ENCODE data around the gene TPSAB1.
"Not testable (repeated sequence)": the region's sequence is repeated elsewhere in the genome, so short reads cannot be mapped to it uniquely, and the experiment has no call there.

Gene TPSAB1

DNA sequence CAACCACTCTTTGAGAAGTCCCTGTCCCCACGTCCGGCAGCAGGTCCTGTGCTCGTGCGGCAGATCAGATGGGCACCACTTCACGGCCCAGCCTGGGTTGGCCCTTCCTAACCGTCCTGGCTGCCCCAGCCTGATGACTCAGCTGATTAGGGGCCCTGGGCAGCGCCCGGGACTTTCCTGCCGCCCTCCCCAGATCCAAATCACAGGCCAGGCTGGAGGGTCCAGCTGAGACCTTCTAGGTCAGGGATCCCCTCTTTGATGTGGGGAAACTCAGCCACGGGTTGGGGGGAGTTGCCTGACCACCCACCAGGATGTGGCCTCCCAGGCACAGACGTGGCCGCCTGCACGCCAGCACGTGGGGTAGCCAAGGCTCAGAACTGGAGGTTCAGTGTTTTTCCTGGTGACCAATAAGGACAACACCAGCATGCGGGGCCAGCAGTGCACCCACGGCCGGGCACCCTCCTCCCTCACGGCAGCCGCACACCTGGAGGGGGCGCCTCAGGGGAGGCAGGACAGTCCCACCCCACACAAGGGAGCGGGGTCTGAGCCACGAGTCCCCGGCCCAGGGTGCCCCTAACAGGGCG, 14.7 kb upstream of the TPSAB1 start:
- H3K36me3 Mint-ChIP-seq (ENCODE audit: low read depth); ATAC-seq; H3K4me1 Mint-ChIP-seq; DNase-seq; H3K9me3 Mint-ChIP-seq; H3K27ac Mint-ChIP-seq; H3K4me3 Mint-ChIP-seq; H3K27me3 Mint-ChIP-seq: not testable (repeated sequence)

DNA sequence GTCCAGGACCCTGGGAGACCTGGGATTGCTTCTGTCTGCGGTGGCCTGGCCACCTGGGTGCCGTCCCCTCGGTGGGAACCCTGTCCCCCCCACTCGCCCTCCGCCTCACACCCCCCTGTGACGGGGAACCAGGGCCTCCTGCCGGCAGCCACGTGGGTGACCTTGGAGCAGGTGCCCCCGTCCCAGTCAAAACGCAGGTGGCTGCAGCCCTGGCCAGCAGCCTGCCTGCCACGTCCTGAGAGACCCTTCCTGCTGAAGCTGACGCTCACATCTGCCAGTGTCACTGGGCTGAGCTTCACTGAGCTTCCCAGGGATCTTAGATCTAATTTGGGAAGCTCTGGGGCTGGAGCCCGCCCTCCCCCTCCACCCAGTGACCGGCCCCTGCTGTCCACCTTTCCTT, 13.8 kb upstream of the TPSAB1 start:
- not testable (repeated sequence) for H3K9me3 Mint-ChIP-seq; H3K27me3 Mint-ChIP-seq; DNase-seq; H3K4me1 Mint-ChIP-seq; ATAC-seq; H3K4me3 Mint-ChIP-seq; H3K36me3 Mint-ChIP-seq (ENCODE audit: low read depth); H3K27ac Mint-ChIP-seq

DNA sequence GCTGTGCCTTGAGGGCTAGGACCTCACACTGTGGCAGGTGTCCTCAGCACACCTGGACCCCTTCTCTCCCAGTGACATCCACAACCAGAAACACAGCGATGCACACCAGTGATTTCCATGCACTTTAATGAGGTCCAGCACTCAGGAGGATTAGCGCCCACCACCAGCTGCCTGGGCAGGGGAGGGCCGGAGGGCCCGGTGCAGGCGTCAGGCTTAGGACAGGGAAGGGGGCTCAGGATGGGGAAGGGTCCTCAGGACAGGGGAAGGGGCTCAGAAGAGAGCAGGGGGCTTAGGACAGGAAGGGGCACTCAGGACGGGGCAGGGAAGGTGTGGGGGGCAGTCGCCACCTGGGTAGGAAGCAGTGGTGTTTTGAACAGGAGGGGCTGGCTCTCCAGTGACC, 12.3 kb upstream of the TPSAB1 start:
- H3K4me1 Mint-ChIP-seq; ATAC-seq; H3K4me3 Mint-ChIP-seq; DNase-seq; H3K36me3 Mint-ChIP-seq (ENCODE audit: low read depth); H3K27ac Mint-ChIP-seq; H3K27me3 Mint-ChIP-seq; H3K9me3 Mint-ChIP-seq: not testable (repeated sequence)

DNA sequence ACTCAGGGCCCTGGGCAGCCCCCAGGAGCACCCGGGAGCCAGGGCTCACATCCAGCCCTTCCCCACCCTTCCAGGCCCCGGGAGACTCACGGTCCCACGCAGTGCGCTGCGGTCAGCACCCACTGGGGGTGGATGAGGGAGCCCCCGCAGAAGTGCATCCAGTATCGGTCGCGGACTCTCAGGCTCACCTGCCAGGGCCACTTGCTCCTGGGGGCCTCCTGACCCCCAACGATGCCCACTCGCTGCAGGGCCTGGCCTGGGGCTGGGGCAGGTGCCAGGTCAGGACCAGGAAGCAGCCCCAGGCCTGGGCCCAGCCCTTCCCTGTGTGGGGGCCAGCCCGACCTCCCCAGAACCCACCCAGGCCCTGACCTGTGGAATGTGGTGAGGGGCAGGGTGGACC, 11.0 kb upstream of the TPSAB1 start:
- ATAC-seq; H3K9me3 Mint-ChIP-seq; DNase-seq; H3K4me3 Mint-ChIP-seq; H3K27me3 Mint-ChIP-seq; H3K36me3 Mint-ChIP-seq (ENCODE audit: low read depth); H3K4me1 Mint-ChIP-seq; H3K27ac Mint-ChIP-seq: not testable (repeated sequence)

DNA sequence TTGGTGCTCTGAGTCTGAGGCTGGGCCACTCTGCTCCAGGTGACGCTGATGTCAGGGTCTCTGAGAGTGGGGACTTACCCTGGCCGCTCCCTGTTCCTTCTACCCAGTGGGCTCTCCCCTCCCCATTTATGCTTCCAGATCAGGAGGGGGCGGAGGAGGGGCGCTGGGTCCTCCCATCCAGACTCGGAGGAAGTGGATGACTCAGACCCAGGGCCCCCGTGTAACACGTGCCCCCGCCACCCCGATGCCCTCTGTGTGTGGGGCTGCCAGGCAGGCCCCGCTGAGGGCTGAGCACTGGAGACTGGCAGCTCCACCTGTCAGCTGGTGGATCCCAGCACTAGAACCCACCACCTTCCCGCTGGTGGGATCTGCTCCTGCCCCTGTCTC, 10.4 kb upstream of the TPSAB1 start, which contains the start of gene TPSB2:
Gene TPSB2 (minus strand): TSS at position 101 of the 387 bp plus-strand sequence. CDS start 233 bp downstream, outside the sequence.
- not testable (repeated sequence) for ATAC-seq

DNA sequence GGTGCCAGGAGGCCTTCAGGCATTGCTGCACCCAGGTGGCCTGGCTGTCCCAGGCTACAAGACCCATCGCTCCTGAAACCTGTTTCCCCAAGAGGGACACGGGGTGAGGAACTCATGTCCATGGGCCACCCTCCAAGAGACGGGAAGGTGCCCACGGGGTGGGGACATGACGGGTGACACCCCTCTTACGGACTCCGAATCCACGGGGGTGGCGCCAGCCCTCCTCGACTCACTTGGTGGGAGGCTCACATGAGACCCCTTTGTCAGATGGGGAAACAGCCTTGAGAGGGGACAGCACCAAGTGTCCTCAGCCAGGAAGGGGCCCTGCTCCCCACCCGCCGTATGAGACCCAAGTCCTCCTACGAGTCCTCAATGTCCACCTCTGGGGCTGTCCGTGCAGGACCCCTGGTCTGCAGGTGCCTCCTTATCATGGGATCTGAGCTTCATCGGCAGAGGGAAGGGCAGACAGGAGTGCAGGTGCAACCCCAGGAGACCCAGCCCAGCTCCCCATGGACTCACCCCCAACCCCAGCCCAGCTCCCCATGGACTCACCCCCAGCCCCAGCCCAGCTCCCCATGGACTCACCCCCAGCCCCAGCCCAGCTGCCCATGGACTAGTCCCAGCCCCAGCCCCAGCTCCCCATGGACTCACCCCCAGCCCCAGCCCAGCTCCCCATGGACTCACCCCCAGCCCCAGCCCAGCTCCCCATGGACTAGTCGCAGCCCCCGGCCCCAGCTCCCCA, 9.9 kb upstream of the TPSAB1 start:
- not testable (repeated sequence) for H3K36me3 Mint-ChIP-seq (ENCODE audit: low read depth); H3K9me3 Mint-ChIP-seq; H3K27me3 Mint-ChIP-seq; H3K4me3 Mint-ChIP-seq; H3K27ac Mint-ChIP-seq; DNase-seq; ATAC-seq; H3K4me1 Mint-ChIP-seq

More for the DNA sequence above, 10.4 kb upstream of the TPSAB1 start, which contains the start of gene TPSB2:
- not testable (repeated sequence) for H3K27me3 Mint-ChIP-seq; DNase-seq; H3K9me3 Mint-ChIP-seq; H3K4me1 Mint-ChIP-seq; H3K27ac Mint-ChIP-seq; H3K4me3 Mint-ChIP-seq; H3K36me3 Mint-ChIP-seq (ENCODE audit: low read depth)

DNA sequence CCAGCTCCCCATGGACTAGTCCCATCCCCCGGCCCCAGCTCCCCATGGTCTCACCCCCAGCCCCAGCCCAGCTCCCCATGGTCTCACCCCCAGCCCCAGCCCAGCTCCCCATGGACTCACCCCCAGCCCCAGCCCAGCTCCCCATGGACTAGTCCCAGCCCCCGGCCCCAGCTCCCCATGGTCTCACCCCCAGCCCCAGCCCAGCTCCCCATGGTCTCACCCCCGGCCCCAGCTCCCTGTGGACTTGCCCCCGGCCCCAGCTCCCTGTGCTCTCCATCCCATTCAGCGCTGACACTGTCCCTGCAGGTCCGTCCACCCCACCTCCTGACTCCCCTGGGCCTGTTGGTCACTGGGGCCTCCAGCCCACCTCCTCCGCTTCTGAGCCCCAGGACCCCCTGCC, 9.2 kb upstream of the TPSAB1 start:
- not testable (repeated sequence) for H3K9me3 Mint-ChIP-seq; H3K4me1 Mint-ChIP-seq; H3K27ac Mint-ChIP-seq; H3K4me3 Mint-ChIP-seq; H3K27me3 Mint-ChIP-seq; ATAC-seq; H3K36me3 Mint-ChIP-seq (ENCODE audit: low read depth); DNase-seq

DNA sequence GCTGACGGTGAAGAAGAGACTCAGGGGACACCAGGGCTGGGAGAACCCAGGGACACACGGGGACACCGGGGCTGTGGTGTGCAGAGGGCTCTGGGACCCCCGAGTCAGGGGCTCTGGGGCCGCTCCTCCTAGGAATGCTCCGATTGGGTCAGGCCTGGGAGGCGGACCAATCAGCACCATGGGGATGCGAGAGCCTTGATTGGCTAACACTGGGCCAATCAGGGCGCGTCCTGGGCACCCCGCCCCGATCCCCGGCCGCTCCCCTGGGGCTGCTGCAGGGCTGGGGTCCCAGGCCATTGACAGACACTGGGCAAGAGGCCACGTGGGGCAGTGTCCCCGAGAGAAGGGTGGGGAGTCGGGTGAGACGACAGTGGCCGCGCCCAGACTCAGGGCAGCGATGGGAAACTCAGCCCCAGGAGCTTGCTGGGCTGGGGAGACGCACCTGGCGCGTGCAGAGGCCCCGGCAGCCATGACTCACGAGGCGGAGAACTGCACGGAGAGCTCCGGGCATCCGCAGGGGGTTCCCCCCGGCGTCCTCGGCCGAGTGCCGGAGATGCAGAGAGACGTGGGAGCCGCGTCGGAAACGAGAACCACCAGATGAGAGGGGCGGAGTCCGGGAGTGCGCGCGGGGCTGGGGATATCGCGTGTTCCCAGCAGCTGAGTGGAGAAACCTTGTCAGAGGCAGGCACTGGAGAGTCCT, 8.3 kb upstream of the TPSAB1 start:
- H3K4me3 Mint-ChIP-seq; H3K9me3 Mint-ChIP-seq; H3K27ac Mint-ChIP-seq; H3K36me3 Mint-ChIP-seq (ENCODE audit: low read depth); DNase-seq; H3K4me1 Mint-ChIP-seq; H3K27me3 Mint-ChIP-seq: not testable (repeated sequence)
- peak; percentile 41 for ATAC-seq

DNA sequence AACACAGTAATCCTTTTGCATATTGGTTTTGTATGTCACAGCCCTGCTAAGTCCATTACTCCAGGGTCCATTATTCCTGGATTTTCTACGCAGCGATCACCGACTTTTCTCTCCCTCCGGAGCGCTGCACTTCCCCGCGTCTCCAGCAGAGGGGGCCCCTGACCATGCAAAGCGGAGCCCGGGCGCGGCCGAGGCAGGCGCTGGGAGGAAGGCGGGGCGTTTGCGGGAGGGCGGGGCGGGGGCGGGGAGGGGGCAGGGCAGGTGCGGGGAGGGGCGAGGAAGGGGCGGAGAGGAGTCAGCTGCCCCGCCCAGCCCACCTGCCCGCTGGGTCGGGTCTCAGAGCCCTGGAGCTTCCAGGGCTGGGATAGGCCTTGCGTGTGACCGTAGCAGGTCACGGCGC, 3.8 kb upstream of the TPSAB1 start:
- not testable (repeated sequence) for DNase-seq, H3K9me3 Mint-ChIP-seq

DNA sequence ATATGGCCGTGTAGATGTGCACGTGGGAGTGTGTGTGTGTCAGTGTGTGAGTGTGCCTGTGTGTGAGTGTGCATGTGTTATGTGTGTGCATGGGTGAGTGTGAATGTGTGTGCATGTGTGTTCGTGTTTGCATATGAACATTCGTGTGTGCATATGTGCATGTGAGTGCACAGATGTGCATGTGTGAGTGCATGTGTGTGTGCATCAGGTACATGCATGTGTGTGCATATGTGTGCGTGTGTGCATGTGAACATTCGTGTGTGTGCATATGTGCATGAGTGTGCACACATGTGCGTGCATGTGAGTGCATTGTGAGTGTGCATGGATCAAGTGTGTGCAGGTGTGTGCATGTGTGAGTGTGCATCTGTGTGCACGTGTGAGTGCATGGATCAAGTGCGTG, 2.5 kb upstream of the TPSAB1 start:
- H3K27ac Mint-ChIP-seq: no peak overlapping the region
- no peak overlapping the region for H3K4me3 Mint-ChIP-seq
- DNase-seq: no peak
- H3K36me3 Mint-ChIP-seq (ENCODE audit: low read depth): no peaks in the 10 kb centered on the region
- no peaks in the 10 kb centered on the region for H3K4me1 Mint-ChIP-seq
- H3K27me3 Mint-ChIP-seq: no peaks in the 10 kb centered on the region
- ATAC-seq: no peak
- no peaks in the 10 kb centered on the region for H3K9me3 Mint-ChIP-seq

More for the DNA sequence above, 3.8 kb upstream of the TPSAB1 start:
- H3K27ac Mint-ChIP-seq; ATAC-seq; H3K4me3 Mint-ChIP-seq; H3K36me3 Mint-ChIP-seq (ENCODE audit: low read depth); H3K4me1 Mint-ChIP-seq; H3K27me3 Mint-ChIP-seq: not testable (repeated sequence)

DNA sequence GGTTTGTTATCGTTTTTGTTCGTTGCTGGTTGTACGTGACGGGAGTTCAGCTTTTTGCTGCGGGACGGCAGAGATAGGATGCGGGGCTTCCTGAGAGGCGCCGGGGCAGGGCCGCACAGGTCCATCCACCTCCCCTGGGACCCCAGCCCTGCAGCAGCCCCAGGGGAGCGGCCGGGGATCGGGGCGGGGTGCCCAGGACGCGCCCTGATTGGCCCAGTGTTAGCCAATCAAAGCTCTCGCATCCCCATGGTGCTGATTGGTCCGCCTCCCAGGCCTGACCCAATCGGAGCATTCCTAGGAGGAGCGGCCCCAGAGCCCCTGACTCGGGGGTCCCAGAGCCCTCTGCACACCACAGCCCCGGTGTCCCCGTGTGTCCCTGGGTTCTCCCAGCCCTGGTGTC, 1.6 kb upstream of the TPSAB1 start:
- not testable (repeated sequence) for H3K4me3 Mint-ChIP-seq; H3K9me3 Mint-ChIP-seq; H3K36me3 Mint-ChIP-seq (ENCODE audit: low read depth); H3K27ac Mint-ChIP-seq; H3K27me3 Mint-ChIP-seq; H3K4me1 Mint-ChIP-seq; DNase-seq
- ATAC-seq: peak; percentile 23

DNA sequence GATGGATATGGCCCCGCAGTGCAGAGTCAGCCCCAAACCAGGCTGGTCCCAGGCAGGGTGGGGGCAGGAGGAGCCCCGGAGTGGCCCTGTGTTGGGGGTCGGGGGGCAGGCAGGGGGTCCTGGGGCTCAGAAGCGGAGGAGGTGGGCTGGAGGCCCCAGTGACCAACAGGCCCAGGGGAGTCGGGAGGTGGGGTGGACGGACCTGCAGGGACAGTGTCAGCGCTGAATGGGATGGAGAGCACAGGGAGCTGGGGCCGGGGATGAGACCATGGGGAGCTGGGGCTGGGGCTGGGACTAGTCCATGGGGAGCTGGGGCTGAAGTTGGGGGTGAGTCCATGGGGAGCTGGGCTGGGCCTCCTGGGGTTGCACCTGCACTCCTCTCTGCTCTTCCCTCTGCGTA, 930 bp upstream of the TPSAB1 start:
- H3K4me3 Mint-ChIP-seq; H3K4me1 Mint-ChIP-seq; H3K36me3 Mint-ChIP-seq (ENCODE audit: low read depth); H3K9me3 Mint-ChIP-seq; H3K27me3 Mint-ChIP-seq; ATAC-seq; DNase-seq; H3K27ac Mint-ChIP-seq: not testable (repeated sequence)

DNA sequence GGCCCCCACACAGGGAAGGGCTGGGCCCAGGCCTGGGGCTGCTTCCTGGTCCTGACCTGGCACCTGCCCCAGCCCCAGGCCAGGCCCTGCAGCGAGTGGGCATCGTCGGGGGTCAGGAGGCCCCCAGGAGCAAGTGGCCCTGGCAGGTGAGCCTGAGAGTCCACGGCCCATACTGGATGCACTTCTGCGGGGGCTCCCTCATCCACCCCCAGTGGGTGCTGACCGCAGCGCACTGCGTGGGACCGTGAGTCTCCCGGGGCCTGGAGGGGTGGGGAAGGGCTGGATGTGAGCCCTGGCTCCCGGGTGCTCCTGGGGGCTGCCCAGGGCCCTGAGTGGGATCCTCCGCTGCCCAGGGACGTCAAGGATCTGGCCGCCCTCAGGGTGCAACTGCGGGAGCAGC, 576 bp downstream of the TPSAB1 start:
- not testable (repeated sequence) for H3K9me3 Mint-ChIP-seq; H3K4me3 Mint-ChIP-seq; ATAC-seq; H3K27ac Mint-ChIP-seq; DNase-seq; H3K4me1 Mint-ChIP-seq; H3K36me3 Mint-ChIP-seq (ENCODE audit: low read depth); H3K27me3 Mint-ChIP-seq

DNA sequence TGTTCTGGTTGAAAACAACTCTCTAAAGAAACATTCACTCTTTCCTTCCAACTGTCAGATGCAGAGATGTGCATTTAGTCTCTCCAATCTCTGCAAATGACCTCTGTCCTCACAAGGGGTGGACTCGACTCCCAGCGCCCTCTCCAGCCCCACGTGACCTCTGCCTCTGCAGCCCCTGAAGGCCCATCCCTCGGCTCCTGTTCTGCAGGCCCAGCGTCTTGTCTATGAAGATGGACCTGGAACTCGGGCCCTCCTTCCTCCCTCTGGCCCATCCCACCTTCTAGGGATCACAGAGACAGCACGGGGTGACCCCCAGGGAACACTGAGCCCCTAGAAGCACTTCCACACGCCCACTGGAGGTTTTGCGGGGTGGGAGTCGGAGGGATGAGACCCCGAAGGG, 2.9 kb downstream of the TPSAB1 start:
- not testable (repeated sequence) for H3K27me3 Mint-ChIP-seq; H3K36me3 Mint-ChIP-seq (ENCODE audit: low read depth); ATAC-seq

More for the DNA sequence above, 2.9 kb downstream of the TPSAB1 start:
- not testable (repeated sequence) for H3K9me3 Mint-ChIP-seq, H3K27ac Mint-ChIP-seq, DNase-seq, H3K4me3 Mint-ChIP-seq, H3K4me1 Mint-ChIP-seq
